ENCODE measurements around the gene NCEH1.

GRCh38 chr3:172697558-172697957, 13.3 kb downstream of the NCEH1 start:
- TF ChIP-seq ARNTL (CRISPR knock-in tag; IDR thresholded peaks at IDR 0.05; ENCODE audit: borderline replicate concordance, low read depth) (no peak), CSDC2 (CRISPR knock-in tag; IDR thresholded peaks at IDR 0.05) (no peak), POU6F1 (CRISPR knock-in tag; IDR thresholded peaks at IDR 0.05; ENCODE audit: borderline replicate concordance, low read depth) (no peak), PATZ1 (CRISPR knock-in tag; IDR thresholded peaks at IDR 0.05; ENCODE audit: borderline replicate concordance) (no peak), TCF4 (CRISPR knock-in tag; IDR thresholded peaks at IDR 0.05; ENCODE audit: borderline replicate concordance) (no peak), RARB (CRISPR knock-in tag; IDR thresholded peaks at IDR 0.05) (no peak), BACH2 (CRISPR knock-in tag; IDR thresholded peaks at IDR 0.05; ENCODE audit: borderline replicate concordance) (no peak)

Data from SK-N-SH treated with all-trans-retinoic acid at 6 μM for 48 hours (cell line).